ENCODE data around the gene IDH3G. TPM values are rescaled to one million over a fixed set of nuclear protein-coding genes. Genes with fewer than 3 reads are reported as not detected.

IDH3G gene
- total and polyA plus RNA-seq, 2 of the 8 experiments (the other 6 are each of a cell fraction or from before 2014, with no cell fraction given): 39.4 to 66.7 TPM

- Histone ChIP-seq H2BK20ac (ENCODE audit: low read length) (no peak overlapping the region), H2BK120ac (replicated peaks; ENCODE audit: low read depth, low read length) (no peak overlapping the region), H3K27me3 (replicated peaks in 1 of 4; ENCODE audit: control insufficient read depth in 3 of 4, extremely low read depth in 1 of 4, insufficient read depth in 3 of 4, low read length in 3 of 4) (no peaks in the 10 kb centered on the region), H3K4me1 (replicated peaks in 1 of 4; ENCODE audit: control insufficient read depth in 3 of 4, insufficient read depth in 4 of 4, low read length in 3 of 4) (peaks cover 0 to 25% (median 6%) of the 10 kb centered on the region in 4 experiments; a peak in 6 of 7 replicates), H3K27ac (ENCODE audit: low read depth, low read length) (peak overlapping the region; percentile 63; the same call in 1 of the 2 replicates), H3K4me3 (ENCODE audit: extremely low read depth in 1 of 4, insufficient read depth in 2 of 4, low read depth in 3 of 4, low read length in 4 of 4) (peak overlapping the region; percentile 27 to 57 (median 39)), H3K23ac (ENCODE audit: insufficient read length) (no peak overlapping the region), H2BK12ac (ENCODE audit: low read depth, low read length) (0 out of 2 replicates have a peak overlapping the region, but pooled peaks have one; percentile 17), H3K36me3 (ENCODE audit: control insufficient read depth in 2 of 4, insufficient read depth in 4 of 4, low read length in 3 of 4) (no peaks in the 10 kb centered on the region; a peak in 1 of 8 replicates), H3K56ac (replicated peaks; ENCODE audit: insufficient read length, low read depth, low read length) (no peak overlapping the region), H4K91ac (replicated peaks; ENCODE audit: insufficient read length, low read length) (no peak overlapping the region), H4K5ac (ENCODE audit: insufficient read length, low read depth, low read length) (no peak overlapping the region), H3K14ac (ENCODE audit: insufficient read length) (no peak overlapping the region), H2AK5ac (ENCODE audit: low read depth, low read length) (no peak overlapping the region), H3K9me3 (ENCODE audit: insufficient read depth in 2 of 2, low read depth in 1 of 2, low read length in 1 of 2) (no peaks in the 10 kb centered on the region), H2AFZ (ENCODE audit: low read length) (no peak overlapping the region), H4K8ac (ENCODE audit: extremely low read depth, insufficient read depth, low read length) (peak overlapping the region; percentile 68; the same call in 1 of the 2 replicates), H3K9ac (replicated peaks in 1 of 4; ENCODE audit: extremely low read depth in 1 of 4, low read depth in 3 of 4, low read length in 3 of 4) (peak overlapping the region in 3 of 4 experiments; percentile 2 to 64 (median 48); a peak in 5 of 7 replicates), H3K79me2 (ENCODE audit: control insufficient read depth in 1 of 2, insufficient read depth in 2 of 2, low read length in 2 of 2) (peaks cover 25 to 76% of the 10 kb centered on the region in 2 experiments), H3K18ac (ENCODE audit: extremely low read depth, low read length) (peak overlapping the region; percentile 19; the same call in 1 of the 2 replicates), H2BK5ac (ENCODE audit: low read depth, low read length) (peak overlapping the region; percentile 44; the same call in 1 of the 2 replicates), H3K4me2 (ENCODE audit: insufficient read depth in 1 of 2, low read depth in 2 of 2, low read length in 2 of 2) (peak overlapping the region; percentile 68 to 80), H3K23me2 (ENCODE audit: low read depth, low read length) (peaks cover 2% of the 10 kb centered on the region; the same call in 1 of the 2 replicates), H2BK15ac (ENCODE audit: low read length) (no peak overlapping the region), H3K79me1 (ENCODE audit: low read depth, low read length) (peaks cover 2% of the 10 kb centered on the region; the same call in 1 of the 2 replicates), H4K20me1 (replicated peaks in 1 of 2; ENCODE audit: control insufficient read depth in 1 of 2, insufficient read depth in 2 of 2, low read length in 2 of 2) (peaks cover 0 to 14% of the 10 kb centered on the region in 2 experiments), H3K4ac (replicated peaks; ENCODE audit: insufficient read length, low read depth, low read length) (no peak overlapping the region)
- ChIA-PET CTCF (ENCODE audit: partially characterized antibody) (interaction anchor here (0.8 to 2.2 kb wide), 8 partner anchors 10 to 128 kb away, joined by 3 to 6 read pairs (median 4); partner anchors contain the start of genes L1CAM and PLXNB3), POLR2A (ENCODE audit: partially characterized antibody) (interaction anchor here (0.5 to 3.6 kb wide), 9 partner anchors 9 to 149 kb away, joined by 3 to 23 read pairs (median 4); no protein-coding TSS in a partner anchor)
- DNase-seq (ENCODE audit: low read depth in 1 of 2, low spot score in 2 of 2) (no peak), FAIRE-seq (no peak)
- TF ChIP-seq PHF8 (conservative IDR thresholded peaks at IDR 0.05; ENCODE audit: low read depth, low read length) (0 out of 2 replicates have a peak, but pooled peaks have one; percentile 2), EGR1 (IDR thresholded peaks at IDR 0.05; ENCODE audit: borderline replicate concordance, low read depth, low read length) (no peak), CTCF (IDR thresholded peaks at IDR 0.05; ENCODE audit: control extremely low read depth in 1 of 3, insufficient read depth in 1 of 3, low read depth in 1 of 3, low read length in 3 of 3) (no peak), POLR2A (IDR thresholded peaks at IDR 0.05; ENCODE audit: control extremely low read depth in 1 of 2, low read depth in 2 of 2, low read length in 2 of 2) (peak in 1 of 2 experiments; percentile 31; a peak in 1 of 3 replicates)
- 29% methylated on average over 17 of the region's 23 CpGs; no CpG with 5 or more reads in 1 of the 2 experiments for WGBS, 2 experiments (ENCODE audit: extremely low coverage in 1 of 2, insufficient coverage in 1 of 2, insufficient read length in 1 of 2, insufficient replicate concordance in 2 of 2, low coverage in 1 of 2, low lambda C conversion rate in 2 of 2, missing lambda C conversion rate in 1 of 2)
These were observed 25.3 kb upstream of the IDH3G start for GRCh38 chrX:153819384-153820040.

Measured in H1 (cell line).